Heart left ventricle (tissue), 13 donors: Measurements from ENCODE around the gene RPL21.

Experiments used
- POLR2A ChIP-seq, 2 donors: fragments of 450-650 bp; IDR thresholded peaks; one replicate each; pipeline ENCODE4 v1.6.1; 2017; ENCODE audit warnings: antibody characterized with exemption in 2 of 2, mild to moderate bottlenecking in 2 of 2, moderate library complexity in 2 of 2
- TF ChIP-seq, protein P1 (sequence below), 12 donors: fragments of 200-600 bp; sonication (generic) in 4 of 12; IDR thresholded peaks; one replicate each; pipeline versions ENCODE4 v1.5.0 to v1.8.0; 2018 to 2022; ENCODE audit warnings: antibody characterized with exemption in 12 of 12, mild to moderate bottlenecking in 5 of 12
- donor health status: ischemic (EF 13 %, LVEDD 7.1; RV severe dilation, severe dysfunction).
- donor health status: DM: no; HTN: yes; CAD: no.
- donor health status: DM: no; HTN: no; CAD: no.
- donor health status: ischemic (EF 25% LVEDD 6.9; RV normal size, moderate dysfunction).
- donor health status: ischemic (EF 25% LVEDD 5.7; RV mildly dilated, moderate dysfunction).
- donor health status: ischemic (EF 35%, LVEDD 5.7; RV mildly dilated, moderate dysfunction).
- donor health status: nonischemic (EF 11% LVEDD 7.7; RV severe dilation, severe dysfunction).
- donor health status: DM: yes; HTN: yes; CAD: no.
- donor health status: PGD.
- donor health status: ischemic (EF 29% LVEDD 5.4; RV normal size, mild dysfunction).
- donor health status: nonischemic (EF 23%, LVEDD 6.1; RV moderate dilation, normal function).

DNA sequence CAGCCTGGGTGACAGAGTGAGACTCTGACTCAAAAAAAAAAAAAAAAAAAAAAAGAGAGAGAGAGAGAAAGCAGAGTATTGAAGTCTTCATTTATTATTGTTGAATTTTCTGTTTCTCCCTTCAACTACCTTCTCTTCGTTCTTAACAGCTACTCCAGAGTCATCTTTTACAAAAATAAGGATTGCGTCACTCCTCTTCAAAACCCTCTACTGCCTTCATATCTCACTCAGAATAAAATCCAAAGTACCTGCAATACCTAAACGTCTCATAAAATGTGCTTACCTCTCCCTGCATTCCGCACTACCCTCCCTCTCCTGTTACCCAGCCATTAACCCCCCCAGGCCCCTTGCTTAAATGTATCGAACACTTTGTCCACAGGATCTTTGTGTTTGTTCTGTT lies 17.4 kb upstream of the RPL21 start:
- TF ChIP-seq, protein P1, sequence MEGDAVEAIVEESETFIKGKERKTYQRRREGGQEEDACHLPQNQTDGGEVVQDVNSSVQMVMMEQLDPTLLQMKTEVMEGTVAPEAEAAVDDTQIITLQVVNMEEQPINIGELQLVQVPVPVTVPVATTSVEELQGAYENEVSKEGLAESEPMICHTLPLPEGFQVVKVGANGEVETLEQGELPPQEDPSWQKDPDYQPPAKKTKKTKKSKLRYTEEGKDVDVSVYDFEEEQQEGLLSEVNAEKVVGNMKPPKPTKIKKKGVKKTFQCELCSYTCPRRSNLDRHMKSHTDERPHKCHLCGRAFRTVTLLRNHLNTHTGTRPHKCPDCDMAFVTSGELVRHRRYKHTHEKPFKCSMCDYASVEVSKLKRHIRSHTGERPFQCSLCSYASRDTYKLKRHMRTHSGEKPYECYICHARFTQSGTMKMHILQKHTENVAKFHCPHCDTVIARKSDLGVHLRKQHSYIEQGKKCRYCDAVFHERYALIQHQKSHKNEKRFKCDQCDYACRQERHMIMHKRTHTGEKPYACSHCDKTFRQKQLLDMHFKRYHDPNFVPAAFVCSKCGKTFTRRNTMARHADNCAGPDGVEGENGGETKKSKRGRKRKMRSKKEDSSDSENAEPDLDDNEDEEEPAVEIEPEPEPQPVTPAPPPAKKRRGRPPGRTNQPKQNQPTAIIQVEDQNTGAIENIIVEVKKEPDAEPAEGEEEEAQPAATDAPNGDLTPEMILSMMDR (IDR thresholded peaks at IDR 0.05), result no peak
- TF ChIP-seq POLR2A (IDR thresholded peaks at IDR 0.05), result no peak
